Activated CD8-positive, alpha-beta T cell treated with anti-CD3 and anti-CD28 coated beads for 36 hours (primary cell): ENCODE data around the gene MED7. TPM values are rescaled to one million over a fixed set of nuclear protein-coding genes. Genes with fewer than 3 reads are reported as not detected.

Experiments used
- ATAC-seq: fragments of 200-7000 bp; cut with Tn5 transposase; one replicate; pipeline ENCODE4 v1.10.0; 2021; ENCODE audit warnings: mild to moderate bottlenecking, moderate library complexity
- CTCF ChIA-PET: fragments of 350-600 bp; sonication (Branson Sonifier 250); formaldehyde crosslinking; loops from one replicate; lab custom pipeline; 2021; ENCODE audit warnings: antibody characterized with exemption; lab: Charles Lee
- POLR2A ChIA-PET: fragments of 350-600 bp; sonication (Branson Sonifier 250); formaldehyde crosslinking; loops from one replicate; lab custom pipeline; 2021; ENCODE audit warnings: antibody characterized with exemption; lab: Charles Lee
- DNase-seq: peaks from one replicate; pipeline ENCODE4 v3.0.0-alpha.2; 2020
- H3K27ac Mint-ChIP-seq: one replicate; pipeline ENCODE4 v1.8.0; 2021; ENCODE audit warnings: mild to moderate bottlenecking, mixed read lengths
- H3K27me3 Mint-ChIP-seq: one replicate; pipeline ENCODE4 v1.8.0; 2021; ENCODE audit warnings: mixed read lengths
- H3K36me3 Mint-ChIP-seq: one replicate; pipeline ENCODE4 v1.8.0; 2021; ENCODE audit warnings: low read depth, mixed read lengths
- H3K4me1 Mint-ChIP-seq: one replicate; pipeline ENCODE4 v1.8.0; 2021; ENCODE audit warnings: low read depth, mixed read lengths
- H3K4me3 Mint-ChIP-seq: one replicate; pipeline ENCODE4 v1.8.0; 2021; ENCODE audit warnings: mild to moderate bottlenecking, moderate library complexity, mixed read lengths
- H3K9me3 Mint-ChIP-seq: one replicate; pipeline ENCODE4 v1.8.0; 2021; ENCODE audit warnings: mixed read lengths
- intact Hi-C: fragments of 100-400 bp; cut with micrococcal nuclease; formaldehyde crosslinking; loops from one replicate; pipeline ENCODE4 v1.10.0; 2022
- total RNA-seq, 2 experiments: library from RNA; stranded (reverse); gene quantifications; one replicate each; pipeline ENCODE4 v1.2.3, GENCODE V29; 2021
- TF ChIP-seq, protein P1 (sequence below): fragments of 200-600 bp; IDR thresholded peaks from one replicate; pipeline ENCODE4 v1.8.0; 2022; ENCODE audit warnings: antibody characterized with exemption, mild to moderate bottlenecking

MED7 gene
- total RNA-seq, 2 experiments from 2014 or later: 13.6 to 13.7 TPM

DNA sequence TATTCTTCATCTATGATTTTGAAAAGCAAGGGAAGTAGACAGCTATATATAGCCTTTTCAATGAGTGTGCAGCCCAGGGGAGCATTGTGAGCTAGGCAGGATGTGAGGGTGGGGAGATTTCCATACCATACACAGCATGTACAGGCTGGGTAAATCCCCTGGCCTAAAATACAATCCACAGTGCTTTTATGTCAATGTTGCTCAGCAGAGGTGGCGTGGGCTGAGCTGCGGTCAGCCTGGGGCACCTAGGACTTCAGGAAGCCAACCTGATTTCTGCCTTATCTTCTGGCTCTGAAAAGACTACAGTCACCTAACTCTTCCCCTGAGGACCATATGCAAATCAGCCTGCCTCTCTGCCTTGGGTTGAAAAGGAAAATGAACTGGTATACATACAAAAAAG, 29.7 kb upstream of the MED7 start:
- Mint-ChIP-seq H3K27me3 (no peaks in the 10 kb centered on the region), H3K27ac (peak overlapping the region; percentile 93), H3K9me3 (peaks cover 15% of the 10 kb centered on the region), H3K36me3 (peaks cover 25% of the 10 kb centered on the region), H3K4me1 (peaks cover 82% of the 10 kb centered on the region), H3K4me3 (peak overlapping the region; percentile 62)
- peak; percentile 92 for ATAC-seq
- ChIA-PET POLR2A (interaction anchor here (0.6 to 50.1 kb wide), 5 partner anchors 20 to 559 kb away, joined by 3 to 1980 read pairs (median 6); partner anchors contain the start of genes ITK and MED7), CTCF (interaction anchor here (0.8 to 6.2 kb wide), 9 partner anchors 10 to 140 kb away, joined by 3 to 39 read pairs (median 4); no protein-coding TSS in a partner anchor)
- TF ChIP-seq, protein P1, sequence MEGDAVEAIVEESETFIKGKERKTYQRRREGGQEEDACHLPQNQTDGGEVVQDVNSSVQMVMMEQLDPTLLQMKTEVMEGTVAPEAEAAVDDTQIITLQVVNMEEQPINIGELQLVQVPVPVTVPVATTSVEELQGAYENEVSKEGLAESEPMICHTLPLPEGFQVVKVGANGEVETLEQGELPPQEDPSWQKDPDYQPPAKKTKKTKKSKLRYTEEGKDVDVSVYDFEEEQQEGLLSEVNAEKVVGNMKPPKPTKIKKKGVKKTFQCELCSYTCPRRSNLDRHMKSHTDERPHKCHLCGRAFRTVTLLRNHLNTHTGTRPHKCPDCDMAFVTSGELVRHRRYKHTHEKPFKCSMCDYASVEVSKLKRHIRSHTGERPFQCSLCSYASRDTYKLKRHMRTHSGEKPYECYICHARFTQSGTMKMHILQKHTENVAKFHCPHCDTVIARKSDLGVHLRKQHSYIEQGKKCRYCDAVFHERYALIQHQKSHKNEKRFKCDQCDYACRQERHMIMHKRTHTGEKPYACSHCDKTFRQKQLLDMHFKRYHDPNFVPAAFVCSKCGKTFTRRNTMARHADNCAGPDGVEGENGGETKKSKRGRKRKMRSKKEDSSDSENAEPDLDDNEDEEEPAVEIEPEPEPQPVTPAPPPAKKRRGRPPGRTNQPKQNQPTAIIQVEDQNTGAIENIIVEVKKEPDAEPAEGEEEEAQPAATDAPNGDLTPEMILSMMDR: no peak
- intact Hi-C loops: loop anchor here (5.0 kb wide), 1 partner anchor 100 kb away; no protein-coding TSS in a partner anchor
- DNase-seq: peak; percentile 98

DNA sequence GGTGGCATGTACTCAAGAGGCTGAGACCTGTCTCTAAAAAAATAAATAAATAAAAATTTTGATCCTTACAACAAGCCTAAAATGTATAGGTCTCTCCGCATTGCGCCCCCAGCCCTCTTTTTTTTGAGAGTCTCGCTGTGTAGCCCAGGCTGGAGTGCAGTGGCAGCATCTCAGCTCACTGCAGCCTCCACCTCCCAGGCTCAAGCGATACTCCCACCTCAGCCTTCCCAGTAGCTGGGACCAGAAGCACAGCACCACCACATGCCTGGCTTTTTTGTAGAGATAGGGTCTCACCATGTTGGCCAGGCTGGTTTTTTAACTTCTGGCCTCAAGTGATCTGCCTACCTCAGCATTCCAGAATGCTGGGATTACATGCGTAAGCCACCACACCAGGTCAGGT, 25.6 kb upstream of the MED7 start:
- POLR2A ChIA-PET: interaction anchor here (0.6 to 50.1 kb wide), 6 partner anchors 15 to 133 kb away, joined by 3 to 1980 read pairs (median 5); partner anchors contain the start of genes ITK and MED7
- peaks cover 15% of the 10 kb centered on the region for H3K9me3 Mint-ChIP-seq
- H3K27me3 Mint-ChIP-seq: no peaks in the 10 kb centered on the region
- ATAC-seq (no peak), DNase-seq (no peak)
- H3K27ac Mint-ChIP-seq: peak overlapping the region; percentile 68
- H3K4me1 Mint-ChIP-seq: peaks cover 78% of the 10 kb centered on the region
- CTCF ChIA-PET: interaction anchor here (0.9 to 2.5 kb wide), 7 partner anchors 11 to 160 kb away, joined by 3 to 12 read pairs (median 5); no protein-coding TSS in a partner anchor
- TF ChIP-seq, protein P1: no peak
- H3K36me3 Mint-ChIP-seq: peaks cover 24% of the 10 kb centered on the region
- no peak overlapping the region for H3K4me3 Mint-ChIP-seq
- intact Hi-C loops: no loop called here

DNA sequence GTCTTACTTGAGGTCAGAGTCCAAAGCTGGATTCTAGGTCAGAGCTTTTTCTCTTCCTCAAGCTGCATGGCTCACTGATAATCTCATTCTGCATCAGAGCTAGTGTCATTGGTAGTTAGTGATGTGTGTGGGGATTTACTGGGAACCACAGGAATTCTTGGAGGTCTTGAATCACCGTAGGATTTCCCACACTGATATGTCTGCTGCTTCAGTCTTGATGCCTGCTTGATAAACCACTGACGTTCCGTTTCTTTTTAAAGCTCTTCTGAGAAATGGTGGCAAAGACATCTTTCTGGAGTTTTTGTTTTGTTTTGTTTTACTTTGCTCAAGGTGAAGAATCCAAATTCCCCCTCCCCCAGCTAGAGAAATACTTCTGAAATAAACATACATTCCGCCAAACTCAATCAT, 24.6 kb upstream of the MED7 start:
- ChIA-PET POLR2A (interaction anchor here (1.9 to 50.1 kb wide), 3 partner anchors 14 to 34 kb away, joined by 7 to 1980 read pairs (median 280); partner anchors contain the start of genes ITK and MED7), CTCF (interaction anchor here (0.9 to 2.5 kb wide), 12 partner anchors 8 to 161 kb away, joined by 3 to 12 read pairs (median 4); partner anchors contain the start of gene ITK)
- peak overlapping the region; percentile 88 for H3K27ac Mint-ChIP-seq
- intact Hi-C loops: no loop called here
- H3K4me3 Mint-ChIP-seq: peak overlapping the region; percentile 56
- H3K36me3 Mint-ChIP-seq: peaks cover 24% of the 10 kb centered on the region
- no peaks in the 10 kb centered on the region for H3K27me3 Mint-ChIP-seq
- peaks cover 15% of the 10 kb centered on the region for H3K9me3 Mint-ChIP-seq
- peak; percentile 41 for DNase-seq
- TF ChIP-seq, protein P1: no peak
- peak; percentile 75 for ATAC-seq
- peaks cover 72% of the 10 kb centered on the region for H3K4me1 Mint-ChIP-seq

DNA sequence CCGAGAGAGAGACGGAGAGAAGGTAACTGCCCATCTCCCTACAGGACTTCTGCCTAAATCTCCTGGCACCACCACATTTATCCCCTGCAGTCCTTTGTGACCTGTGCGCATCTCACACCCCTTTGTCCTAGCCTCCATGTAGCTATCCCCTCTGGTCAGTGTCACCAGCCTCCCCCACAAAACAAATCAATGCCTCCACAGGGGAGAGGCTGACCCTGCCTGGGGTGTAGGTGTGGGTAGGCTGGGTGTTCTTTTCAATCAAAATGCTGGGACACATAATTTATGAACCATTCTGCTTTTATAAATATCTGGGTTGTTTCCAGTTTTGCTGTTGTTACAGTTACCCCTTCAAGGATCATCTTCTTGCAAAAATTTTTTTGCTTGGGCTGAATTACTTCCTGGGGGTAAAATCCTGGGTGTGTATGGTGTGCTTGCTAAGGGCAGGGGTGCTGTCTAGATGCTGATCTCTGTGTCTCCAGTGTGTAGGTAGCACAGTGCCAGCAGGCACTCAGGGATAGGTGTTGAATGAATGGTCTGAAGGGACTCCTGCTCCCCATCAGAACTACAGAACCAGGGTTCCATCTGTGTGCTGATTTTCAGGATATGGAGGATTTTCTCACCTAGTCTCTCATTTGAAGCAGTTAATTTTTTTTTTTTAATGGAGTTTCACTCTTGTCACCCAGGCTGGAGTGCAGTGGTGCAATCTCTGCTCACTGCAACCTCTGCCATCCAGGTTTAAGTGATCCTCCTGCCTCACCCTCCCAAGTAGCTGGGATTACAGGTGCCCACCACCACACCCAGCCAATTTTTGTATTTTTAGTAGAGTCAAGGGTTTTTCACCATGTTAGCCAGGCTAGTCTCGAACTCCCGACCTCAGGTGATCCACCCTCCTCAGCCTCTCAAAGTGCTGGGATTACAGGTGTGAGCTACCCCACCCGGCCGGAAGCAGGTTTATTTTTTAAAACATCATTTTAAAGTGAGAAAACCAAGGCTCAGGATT, 23.8 kb upstream of the MED7 start, which contains the start of gene GARIN3:
TSS of gene GARIN3 (minus strand) at position 51 of the 1,000 bp plus-strand sequence. CDS start 96 bp downstream, outside the sequence.
- Mint-ChIP-seq H3K27me3 (no peaks in the 10 kb centered on the region), H3K27ac (peak within 1 kb of the TSS; percentile 88), H3K36me3 (peaks cover 24% of the 10 kb centered on the region), H3K4me3 (peak within 1 kb of the TSS; percentile 56), H3K4me1 (peaks cover 68% of the 10 kb centered on the region), H3K9me3 (peaks cover 15% of the 10 kb centered on the region)
- ChIA-PET POLR2A (interaction anchor here (0.6 to 50.1 kb wide), 4 partner anchors 14 to 106 kb away, joined by 3 to 1980 read pairs (median 144); partner anchors contain the start of genes ITK and MED7), CTCF (interaction anchor here (0.9 to 2.5 kb wide), 9 partner anchors 9 to 82 kb away, joined by 3 to 12 read pairs (median 3); partner anchors contain the start of gene ITK)
- intact Hi-C loops: no loop called here
- DNase-seq (no peak), ATAC-seq (peak; percentile 35)
- TF ChIP-seq, protein P1: no peak
